Progenitor cell of endocrine pancreas (in vitro differentiated cells): ENCODE measurements around the gene RNF223. TPM values are rescaled to one million over a fixed set of nuclear protein-coding genes. Genes with fewer than 3 reads are reported as not detected.

Experiments used
- DNase-seq: peaks from one replicate; pipeline ENCODE4 v3.0.0; 2021; ENCODE audit warnings: low spot score; ENCODE audit not compliant: unreplicated experiment
- H3K27ac Mint-ChIP-seq: 2 replicates; pipeline ENCODE4 v1.8.0; 2021; ENCODE audit warnings: mild to moderate bottlenecking, moderate library complexity, mixed read lengths
- H3K27me3 Mint-ChIP-seq: 2 replicates; pipeline ENCODE4 v1.8.0; 2021; ENCODE audit warnings: mixed read lengths
- H3K36me3 Mint-ChIP-seq: 2 replicates; pipeline ENCODE4 v1.8.0; 2022; ENCODE audit warnings: mixed read lengths; ENCODE audit not compliant: insufficient read depth
- H3K4me1 Mint-ChIP-seq: 2 replicates; pipeline ENCODE4 v1.8.0; 2021; ENCODE audit warnings: low read depth, mixed read lengths
- H3K4me3 Mint-ChIP-seq: 2 replicates; pipeline ENCODE4 v1.8.0; 2021; ENCODE audit warnings: low read depth, mild to moderate bottlenecking, moderate library complexity, mixed read lengths
- H3K9me3 Mint-ChIP-seq: 2 replicates; pipeline ENCODE4 v1.8.0; 2021; ENCODE audit warnings: low read depth, mixed read lengths
- total RNA-seq: library from RNA; stranded (reverse); gene quantifications from 2 replicates; pipeline ENCODE4 v1.2.1, GENCODE V29; 2021
- TF ChIP-seq, protein P1 (sequence below): fragments of 200-600 bp; sonication (generic); IDR thresholded peaks from one replicate; pipeline ENCODE4 v1.5.0; 2021; ENCODE audit warnings: antibody characterized with exemption, mild to moderate bottlenecking; ENCODE audit not compliant: unreplicated experiment

The RNF223 gene
- total RNA-seq, 1 donor from 2014 or later, result not detected

DNA sequence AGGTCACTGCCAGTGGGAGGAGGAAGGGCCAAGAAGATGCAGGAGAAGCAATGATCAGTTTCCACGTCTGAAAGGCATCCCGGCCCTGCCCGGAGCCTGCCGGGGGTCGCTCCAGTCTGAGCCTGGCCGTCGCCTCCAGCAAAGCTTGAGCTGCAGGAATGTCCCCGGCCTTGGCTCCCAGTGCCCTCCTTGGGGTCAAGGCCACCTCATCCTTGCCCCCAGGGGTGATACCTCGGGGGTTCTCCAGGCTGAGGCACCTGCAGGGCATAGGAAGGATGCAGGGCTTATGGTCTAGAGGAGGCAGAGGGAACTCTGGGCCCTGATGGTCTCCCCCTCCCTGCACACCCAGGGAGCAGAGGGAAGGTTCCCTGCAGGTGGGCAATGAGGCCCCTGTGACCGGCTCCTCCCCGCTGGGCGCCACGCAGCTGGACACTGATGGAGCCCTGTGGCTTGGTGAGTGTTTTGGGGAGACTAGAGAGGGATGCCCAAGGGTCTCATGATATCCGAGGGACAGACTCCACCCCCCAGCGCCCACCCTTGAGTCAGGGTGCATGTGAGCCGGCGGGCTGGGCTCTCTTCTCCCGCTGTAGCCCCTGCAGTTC is 19.9 kb downstream of the RNF223 start:
- Mint-ChIP-seq H3K4me1 (peaks cover 4% of the 10 kb centered on the region), H3K4me3 (no peak overlapping the region), H3K9me3 (no peaks in the 10 kb centered on the region), H3K36me3 (peaks cover 16% of the 10 kb centered on the region), H3K27ac (no peak overlapping the region), H3K27me3 (peaks cover 16% of the 10 kb centered on the region)
- TF ChIP-seq, protein P1, sequence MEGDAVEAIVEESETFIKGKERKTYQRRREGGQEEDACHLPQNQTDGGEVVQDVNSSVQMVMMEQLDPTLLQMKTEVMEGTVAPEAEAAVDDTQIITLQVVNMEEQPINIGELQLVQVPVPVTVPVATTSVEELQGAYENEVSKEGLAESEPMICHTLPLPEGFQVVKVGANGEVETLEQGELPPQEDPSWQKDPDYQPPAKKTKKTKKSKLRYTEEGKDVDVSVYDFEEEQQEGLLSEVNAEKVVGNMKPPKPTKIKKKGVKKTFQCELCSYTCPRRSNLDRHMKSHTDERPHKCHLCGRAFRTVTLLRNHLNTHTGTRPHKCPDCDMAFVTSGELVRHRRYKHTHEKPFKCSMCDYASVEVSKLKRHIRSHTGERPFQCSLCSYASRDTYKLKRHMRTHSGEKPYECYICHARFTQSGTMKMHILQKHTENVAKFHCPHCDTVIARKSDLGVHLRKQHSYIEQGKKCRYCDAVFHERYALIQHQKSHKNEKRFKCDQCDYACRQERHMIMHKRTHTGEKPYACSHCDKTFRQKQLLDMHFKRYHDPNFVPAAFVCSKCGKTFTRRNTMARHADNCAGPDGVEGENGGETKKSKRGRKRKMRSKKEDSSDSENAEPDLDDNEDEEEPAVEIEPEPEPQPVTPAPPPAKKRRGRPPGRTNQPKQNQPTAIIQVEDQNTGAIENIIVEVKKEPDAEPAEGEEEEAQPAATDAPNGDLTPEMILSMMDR, result no peak
- no peak for DNase-seq

DNA sequence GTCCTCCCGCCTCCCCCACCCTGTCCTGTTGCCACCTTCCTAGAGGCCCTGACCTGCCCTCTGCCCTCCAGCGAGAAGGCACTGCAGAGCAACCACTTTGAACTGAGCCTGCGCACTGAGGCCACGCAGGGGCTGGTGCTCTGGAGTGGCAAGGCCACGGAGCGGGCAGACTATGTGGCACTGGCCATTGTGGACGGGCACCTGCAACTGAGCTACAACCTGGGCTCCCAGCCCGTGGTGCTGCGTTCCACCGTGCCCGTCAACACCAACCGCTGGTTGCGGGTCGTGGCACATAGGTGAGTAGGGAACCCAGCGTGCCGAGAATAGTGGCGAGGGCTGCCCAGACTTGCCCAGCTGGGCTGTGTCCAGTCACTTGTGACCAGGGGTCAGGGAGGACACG is 20.4 kb downstream of the RNF223 start:
- Mint-ChIP-seq H3K4me3 (no peak overlapping the region), H3K36me3 (peaks cover 16% of the 10 kb centered on the region), H3K9me3 (no peaks in the 10 kb centered on the region), H3K27me3 (peaks cover 12% of the 10 kb centered on the region), H3K4me1 (peaks cover 3% of the 10 kb centered on the region), H3K27ac (no peak overlapping the region)
- no peak for DNase-seq
- TF ChIP-seq, protein P1, result no peak

DNA sequence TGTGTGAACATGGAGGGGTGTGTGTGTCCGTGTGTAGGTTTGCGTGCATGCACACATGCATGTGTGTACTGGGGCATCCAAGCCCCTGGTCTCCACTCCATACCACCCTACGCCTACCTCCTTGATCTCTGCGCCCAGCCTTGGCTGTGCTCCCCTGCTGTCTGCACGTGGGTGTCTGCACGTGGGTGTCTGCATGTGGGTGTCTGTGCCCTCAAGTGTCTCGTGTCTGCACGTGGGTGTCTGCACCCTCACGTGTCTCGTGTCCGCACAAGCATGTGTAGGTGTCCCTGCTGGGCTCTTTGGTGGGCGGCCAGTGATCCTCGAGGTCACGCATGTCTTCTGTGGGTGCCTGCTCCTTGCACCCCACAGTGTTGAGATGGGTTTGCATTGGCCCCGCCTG is 21.1 kb downstream of the RNF223 start:
- Mint-ChIP-seq H3K27ac (no peak overlapping the region), H3K4me3 (no peak overlapping the region), H3K27me3 (peaks cover 6% of the 10 kb centered on the region), H3K4me1 (no peaks in the 10 kb centered on the region), H3K9me3 (no peaks in the 10 kb centered on the region), H3K36me3 (peaks cover 16% of the 10 kb centered on the region)
- TF ChIP-seq, protein P1, result no peak
- DNase-seq, result no peak

DNA sequence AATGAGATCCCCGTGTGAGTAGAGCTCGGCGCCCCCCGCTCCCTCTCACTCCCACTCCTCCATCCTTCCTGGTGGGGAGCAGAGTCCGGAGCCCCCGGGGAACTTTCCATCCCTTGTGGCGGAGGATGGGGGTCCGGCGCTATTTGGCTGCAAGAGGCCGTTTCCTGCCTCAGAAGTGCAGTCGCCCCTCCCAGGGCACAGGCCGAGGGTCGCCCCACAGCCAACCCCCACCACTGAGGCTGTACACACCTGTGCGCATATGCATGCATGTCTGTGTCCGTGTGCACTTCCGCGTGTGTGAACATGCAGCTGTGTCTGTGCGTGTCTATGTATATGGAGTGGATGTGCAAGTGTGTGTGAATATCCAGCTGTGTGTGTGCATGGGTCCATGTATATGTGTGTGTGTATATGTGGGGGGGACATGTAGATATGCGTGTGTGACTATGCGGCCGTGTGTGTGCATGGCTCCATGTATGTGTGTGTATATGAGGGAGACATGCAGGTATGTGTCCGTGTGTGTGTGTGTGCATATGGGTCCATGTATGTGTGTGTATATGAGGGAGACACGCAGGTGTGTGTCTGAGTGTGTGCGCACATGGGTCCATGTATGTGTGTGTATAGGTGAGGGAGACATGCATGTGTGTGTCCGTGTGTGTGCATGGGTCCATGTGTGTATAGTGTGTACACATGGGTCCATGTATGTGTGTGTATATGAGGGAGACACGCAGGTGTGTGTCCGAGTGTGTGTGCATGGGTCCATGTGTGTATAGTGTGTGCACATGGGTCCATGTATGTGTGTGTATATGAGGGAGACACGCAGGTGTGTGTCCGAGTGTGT is 21.9 kb downstream of the RNF223 start:
- Mint-ChIP-seq H3K4me1 (no peaks in the 10 kb centered on the region), H3K9me3 (no peaks in the 10 kb centered on the region), H3K36me3 (peaks cover 18% of the 10 kb centered on the region), H3K4me3 (no peak overlapping the region), H3K27ac (no peak overlapping the region), H3K27me3 (peaks cover 2% of the 10 kb centered on the region)
- TF ChIP-seq, protein P1, result no peak
- no peak for DNase-seq

DNA sequence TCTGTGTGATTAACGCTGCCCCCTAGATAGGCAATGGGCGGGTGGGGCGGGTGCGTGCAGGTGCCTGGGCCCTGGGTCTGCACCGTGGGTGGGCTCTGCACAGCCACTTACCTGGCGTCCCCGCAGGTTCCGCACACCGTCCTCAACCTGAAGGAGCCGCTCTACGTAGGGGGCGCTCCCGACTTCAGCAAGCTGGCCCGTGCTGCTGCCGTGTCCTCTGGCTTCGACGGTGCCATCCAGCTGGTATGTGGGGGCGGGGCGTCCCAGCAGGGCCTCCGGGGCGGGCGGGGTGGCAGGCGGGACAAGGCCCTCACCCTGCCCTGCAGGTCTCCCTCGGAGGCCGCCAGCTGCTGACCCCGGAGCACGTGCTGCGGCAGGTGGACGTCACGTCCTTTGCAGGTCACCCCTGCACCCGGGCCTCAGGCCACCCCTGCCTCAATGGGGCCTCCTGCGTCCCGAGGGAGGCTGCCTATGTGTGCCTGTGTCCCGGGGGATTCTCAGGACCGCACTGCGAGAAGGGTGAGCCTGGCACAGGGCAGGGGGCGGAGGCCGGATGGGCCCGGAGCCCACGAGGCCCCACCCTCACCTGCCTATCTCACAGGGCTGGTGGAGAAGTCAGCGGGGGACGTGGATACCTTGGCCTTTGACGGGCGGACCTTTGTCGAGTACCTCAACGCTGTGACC is 22.8 kb downstream of the RNF223 start:
- H3K4me1 Mint-ChIP-seq, result no peaks in the 10 kb centered on the region
- no peaks in the 10 kb centered on the region for H3K27me3 Mint-ChIP-seq
- H3K27ac Mint-ChIP-seq, result no peak overlapping the region
- no peaks in the 10 kb centered on the region for H3K9me3 Mint-ChIP-seq
- H3K4me3 Mint-ChIP-seq, result no peak overlapping the region
- TF ChIP-seq, protein P1, result no peak
- no peak for DNase-seq
- peaks cover 19% of the 10 kb centered on the region for H3K36me3 Mint-ChIP-seq
